ENCODE results near the gene PRKAG2. TPM values are rescaled to one million over a fixed set of nuclear protein-coding genes. Genes with fewer than 3 reads are reported as not detected.
A peak's percentile ranks its signal among the peaks of the same experiment; 100 is the strongest.

The PRKAG2 gene
- total and polyA plus RNA-seq, 2 of the 8 experiments (the other 6 are each of a cell fraction or from before 2014, with no cell fraction given): 7.5 to 18.1 TPM

- Histone ChIP-seq H2AK5ac (ENCODE audit: low read depth, low read length) (no peak overlapping the region), H2BK12ac (ENCODE audit: low read depth, low read length) (no peak overlapping the region), H3K56ac (replicated peaks; ENCODE audit: insufficient read length, low read depth, low read length) (no peak overlapping the region), H3K4me3 (ENCODE audit: extremely low read depth in 1 of 4, insufficient read depth in 2 of 4, low read depth in 3 of 4, low read length in 4 of 4) (no peak overlapping the region), H3K18ac (ENCODE audit: extremely low read depth, low read length) (no peak overlapping the region), H3K79me2 (ENCODE audit: control insufficient read depth in 1 of 2, insufficient read depth in 2 of 2, low read length in 2 of 2) (no peaks in the 10 kb centered on the region), H3K36me3 (ENCODE audit: control insufficient read depth in 2 of 4, insufficient read depth in 4 of 4, low read length in 3 of 4) (no peaks in the 10 kb centered on the region), H3K27me3 (replicated peaks in 1 of 4; ENCODE audit: control insufficient read depth in 3 of 4, extremely low read depth in 1 of 4, insufficient read depth in 3 of 4, low read length in 3 of 4) (no peaks in the 10 kb centered on the region), H2BK20ac (ENCODE audit: low read length) (no peak overlapping the region), H3K23ac (ENCODE audit: insufficient read length) (no peak overlapping the region), H3K9me3 (ENCODE audit: insufficient read depth in 2 of 2, low read depth in 1 of 2, low read length in 1 of 2) (no peaks in the 10 kb centered on the region), H3K4me1 (replicated peaks in 1 of 4; ENCODE audit: control insufficient read depth in 3 of 4, insufficient read depth in 4 of 4, low read length in 3 of 4) (peaks cover 0 to 8% (median 0%) of the 10 kb centered on the region in 4 experiments; a peak in 2 of 7 replicates), H2BK15ac (ENCODE audit: low read length) (no peak overlapping the region), H3K23me2 (ENCODE audit: low read depth, low read length) (no peaks in the 10 kb centered on the region), H3K9ac (replicated peaks in 1 of 4; ENCODE audit: extremely low read depth in 1 of 4, low read depth in 3 of 4, low read length in 3 of 4) (no peak overlapping the region), H3K14ac (ENCODE audit: insufficient read length) (no peak overlapping the region), H4K20me1 (replicated peaks in 1 of 2; ENCODE audit: control insufficient read depth in 1 of 2, insufficient read depth in 2 of 2, low read length in 2 of 2) (no peaks in the 10 kb centered on the region), H4K8ac (ENCODE audit: extremely low read depth, insufficient read depth, low read length) (no peak overlapping the region), H2BK120ac (replicated peaks; ENCODE audit: low read depth, low read length) (no peak overlapping the region), H3K4ac (replicated peaks; ENCODE audit: insufficient read length, low read depth, low read length) (no peak overlapping the region), H2AFZ (ENCODE audit: low read length) (peak overlapping the region; percentile 90), H3K79me1 (ENCODE audit: low read depth, low read length) (no peaks in the 10 kb centered on the region), H4K91ac (replicated peaks; ENCODE audit: insufficient read length, low read length) (no peak overlapping the region), H2BK5ac (ENCODE audit: low read depth, low read length) (no peak overlapping the region), H3K4me2 (ENCODE audit: insufficient read depth in 1 of 2, low read depth in 2 of 2, low read length in 2 of 2) (no peak overlapping the region), H3K27ac (ENCODE audit: low read depth, low read length) (no peak overlapping the region), H4K5ac (ENCODE audit: insufficient read length, low read depth, low read length) (no peak overlapping the region)
- ChIA-PET POLR2A (ENCODE audit: partially characterized antibody) (interaction anchor here (1.0 to 1.8 kb wide), 2 partner anchors 19 to 24 kb away, joined by 3 to 5 read pairs; partner anchors contain the start of gene RHEB), CTCF (ENCODE audit: partially characterized antibody) (interaction anchor here (0.7 to 1.8 kb wide), 8 partner anchors 14 to 243 kb away, joined by 3 to 6 read pairs (median 3); no protein-coding TSS in a partner anchor)
- no peak for FAIRE-seq
- 85% methylated on average over 9 of the region's 9 CpGs; no CpG with 5 or more reads in 1 of the 2 experiments for WGBS, 2 experiments (ENCODE audit: extremely low coverage in 1 of 2, insufficient coverage in 1 of 2, insufficient read length in 1 of 2, insufficient replicate concordance in 2 of 2, low coverage in 1 of 2, low lambda C conversion rate in 2 of 2, missing lambda C conversion rate in 1 of 2)
- DNase-seq (ENCODE audit: low read depth in 1 of 2, low spot score in 2 of 2): no peak
- peak; percentile 77 for TF ChIP-seq USF2 (IDR thresholded peaks at IDR 0.05; ENCODE audit: low read length)
- 0 out of 2 replicates have a peak, but pooled peaks have one; percentile 35 for TF ChIP-seq E2F6 (IDR thresholded peaks at IDR 0.05)
- TF ChIP-seq ATF3 (IDR thresholded peaks at IDR 0.05; ENCODE audit: insufficient read depth, low read depth, low read length): 0 out of 2 replicates have a peak, but pooled peaks have one; percentile 27
- no peak for TF ChIP-seq SRF (IDR thresholded peaks at IDR 0.05; ENCODE audit: low read depth, low read length)
- TF ChIP-seq ZNF274 (IDR thresholded peaks at IDR 0.05; ENCODE audit: borderline replicate concordance, extremely low read depth, low read length): no peak
- TF ChIP-seq TEAD4 (IDR thresholded peaks at IDR 0.05; ENCODE audit: low read depth, low read length): no peak
- 0 out of 2 replicates have a peak, but pooled peaks have one; percentile 19 for TF ChIP-seq MAX (IDR thresholded peaks at IDR 0.05)
Measured at GRCh38 chr7:151539088-151539671, 337.7 kb downstream of the PRKAG2 start.

All from H1 (cell line).